Hepatic stellate cell (primary cell): ENCODE data around the gene TTYH1.
"Not testable (repeated sequence)": the region's sequence is repeated elsewhere in the genome, so short reads cannot be mapped to it uniquely, and the experiment has no call there.

ENCODE experiments used
- DNase-seq: peaks from one replicate; pipeline ENCODE4 v3.0.0; 2011; ENCODE audit warnings: low spot score

TTYH1 gene

GRCh38 chr19:54415208-54415900 is at the start of gene TTYH1:
Gene TTYH1 (plus strand): TSS chr19:54415464. CDS start chr19:54415553, 89 bp downstream.
- peak; percentile 13 for DNase-seq

- not testable (repeated sequence) for DNase-seq
These were observed 49.5 kb upstream of the TTYH1 start for GRCh38 chr19:54365798-54366197.

GRCh38 chr19:54366811-54367210 is 48.5 kb upstream of the TTYH1 start:
- DNase-seq: no peak

DNA sequence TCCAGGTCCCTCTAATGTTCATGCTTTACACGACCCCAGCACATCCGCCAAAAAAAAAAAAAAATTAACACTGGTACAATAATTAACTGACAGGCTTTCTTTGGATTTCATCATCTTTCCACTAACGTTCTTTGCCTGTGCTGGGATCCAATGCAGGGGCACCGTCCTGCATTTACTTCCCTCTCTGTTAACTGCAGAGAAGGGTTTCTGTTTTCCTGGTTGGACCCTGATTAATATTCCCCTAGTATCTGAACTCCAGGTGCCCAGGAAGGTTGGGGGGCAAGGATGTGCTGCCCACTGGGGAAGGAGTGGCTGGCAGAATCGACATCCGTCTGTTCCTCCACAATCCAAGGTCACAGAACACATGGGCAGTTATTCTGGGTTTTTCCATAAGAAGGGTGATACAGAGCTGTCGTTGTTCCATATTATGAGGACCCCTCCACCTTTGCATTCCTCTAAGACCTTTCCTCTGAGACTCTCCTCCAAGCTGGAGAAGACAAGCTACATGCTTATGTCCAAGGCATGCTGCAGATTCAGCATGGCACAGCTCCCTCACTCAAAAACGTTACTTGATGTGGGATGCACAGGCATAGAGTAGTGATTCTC is 46.1 kb upstream of the TTYH1 start:
- DNase-seq: no peak

- not testable (repeated sequence) for DNase-seq
These were observed 45.4 kb upstream of the TTYH1 start for GRCh38 chr19:54369688-54370433.

DNA sequence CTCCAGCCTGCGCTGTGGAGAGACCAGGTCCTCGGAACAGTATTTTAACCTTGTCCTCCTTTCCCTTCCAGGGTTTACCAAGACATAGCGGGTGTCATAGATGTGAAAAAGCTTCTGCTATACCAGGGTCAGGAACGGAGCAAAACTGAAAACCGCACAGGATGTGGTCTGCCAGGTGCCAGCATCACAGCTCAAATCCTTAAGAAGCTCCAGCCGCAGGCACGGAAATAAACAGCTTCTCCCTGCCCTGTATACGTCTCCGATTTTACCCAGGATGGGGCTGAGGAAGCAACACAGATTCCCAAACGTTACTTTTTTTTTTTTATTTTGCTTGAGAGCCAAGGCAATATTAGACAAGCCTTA is 44.8 kb upstream of the TTYH1 start:
- not testable (repeated sequence) for DNase-seq

DNA sequence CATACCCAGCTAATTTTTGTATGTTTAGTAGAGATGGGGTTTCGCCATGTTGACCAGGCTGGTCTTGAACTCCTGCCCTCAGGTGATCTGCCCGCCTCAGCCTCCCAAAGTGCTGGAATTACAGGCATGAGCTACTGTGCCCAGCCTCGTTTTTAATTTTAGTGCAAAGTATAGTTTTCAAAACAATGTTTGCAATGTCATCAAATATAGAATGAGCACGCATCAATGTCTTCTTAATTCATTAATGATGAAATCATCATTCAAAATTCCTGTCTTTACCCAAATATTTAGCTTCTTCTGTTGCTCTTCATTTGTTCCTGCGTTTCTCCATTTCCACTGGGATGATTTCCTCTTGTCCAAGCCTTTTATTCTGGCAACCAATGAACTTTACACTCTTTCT is 43.8 kb upstream of the TTYH1 start:
- not testable (repeated sequence) for DNase-seq

GRCh38 chr19:54373781-54374631 is 41.3 kb upstream of the TTYH1 start:
- no peak for DNase-seq

DNA sequence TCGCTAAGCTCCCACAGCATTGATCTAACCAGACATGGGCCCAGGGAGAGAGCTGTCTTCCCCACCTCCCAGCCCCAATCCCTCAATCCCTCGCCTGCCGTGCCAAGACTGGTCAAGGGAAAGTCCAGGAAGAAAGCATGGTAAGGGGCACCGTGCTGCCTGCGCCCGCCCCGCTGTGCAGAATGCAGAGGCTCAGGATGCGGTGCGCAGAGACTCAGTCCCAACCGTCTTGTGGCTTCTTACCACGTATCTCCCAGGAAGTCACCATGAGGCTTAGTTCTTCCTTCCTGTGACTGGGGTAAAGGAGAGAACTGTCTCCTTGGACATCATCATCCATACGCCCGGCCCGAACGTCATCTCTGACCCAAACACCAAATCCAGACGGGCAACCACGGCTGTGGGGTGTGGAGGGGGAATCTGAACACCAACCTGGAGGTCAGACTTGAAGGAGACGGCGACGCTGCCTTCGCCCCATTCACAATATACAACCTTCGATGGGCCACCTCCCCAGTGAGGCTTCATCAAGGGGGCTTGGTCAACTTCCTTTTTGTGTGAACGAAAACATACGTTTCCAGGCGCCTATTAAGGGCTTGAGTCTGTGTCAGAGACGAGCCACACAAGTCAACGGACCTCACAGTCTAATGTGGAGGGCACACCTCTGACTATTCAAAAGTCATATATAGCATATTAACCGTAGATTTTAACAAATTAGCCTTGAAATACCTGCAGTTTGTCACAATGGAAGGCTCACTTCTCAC is 39.9 kb upstream of the TTYH1 start:
- DNase-seq: not testable (repeated sequence)

DNA sequence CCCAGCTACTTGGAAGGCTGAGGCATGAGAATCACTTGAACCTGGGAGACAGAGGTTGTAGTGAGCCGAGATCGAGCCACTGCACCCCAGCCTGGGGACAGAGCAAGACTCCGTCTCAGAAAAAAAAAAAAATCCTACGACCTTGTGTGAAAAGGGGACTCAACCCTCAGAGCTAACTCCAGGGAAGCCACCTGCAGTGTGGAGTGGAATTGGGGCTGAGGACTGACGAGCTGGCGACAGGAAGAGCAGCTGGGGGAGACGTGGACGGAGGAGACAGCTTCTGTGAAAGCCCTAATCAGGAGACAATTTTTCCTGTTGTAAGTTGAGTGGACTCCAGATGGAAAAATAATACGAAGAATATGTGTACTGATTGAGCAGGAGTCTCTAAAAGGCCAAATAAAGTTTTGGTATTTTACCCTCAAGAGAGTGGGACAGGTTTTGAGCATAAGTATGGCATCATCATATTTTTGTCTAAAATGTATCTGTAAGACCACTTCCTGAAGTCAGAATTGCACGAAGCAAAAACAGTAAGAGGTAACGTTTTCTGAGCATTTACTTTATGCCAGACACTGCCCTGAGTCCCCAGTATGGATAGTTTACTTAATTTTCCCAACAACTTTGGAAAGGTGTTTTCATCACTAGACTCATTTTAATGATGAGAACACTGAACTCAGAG is 38.5 kb upstream of the TTYH1 start:
- no peak for DNase-seq

DNA sequence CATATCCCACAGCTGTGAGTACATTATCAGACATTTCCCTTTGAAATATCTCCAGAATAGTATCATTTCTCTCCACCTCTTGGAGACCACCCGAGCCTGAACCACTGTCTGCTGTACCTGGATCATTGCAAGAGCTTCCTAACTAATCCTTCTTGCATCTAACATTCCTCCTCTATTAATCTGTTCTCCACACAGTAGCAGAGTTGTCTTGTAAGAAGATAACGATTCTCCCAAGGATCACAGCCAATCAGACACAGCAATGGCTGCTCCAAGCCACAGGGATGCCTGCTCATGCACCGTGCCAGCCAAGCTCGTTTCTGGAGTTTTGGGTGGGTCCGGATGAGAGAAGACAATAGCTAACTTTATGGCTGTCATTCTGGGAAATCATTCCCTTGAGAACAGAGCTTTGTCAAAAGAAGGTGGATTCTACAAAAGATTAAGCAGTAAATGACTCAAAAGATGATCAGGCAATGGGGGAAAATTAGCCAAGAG is 36.0 kb upstream of the TTYH1 start:
- no peak for DNase-seq

- no peak for DNase-seq
These were observed 34.4 kb upstream of the TTYH1 start for GRCh38 chr19:54380897-54381296.

GRCh38 chr19:54382041-54382440 is 33.2 kb upstream of the TTYH1 start:
- not testable (repeated sequence) for DNase-seq

GRCh38 chr19:54383330-54383729 is 31.9 kb upstream of the TTYH1 start:
- DNase-seq: no peak

GRCh38 chr19:54387991-54388801 is 27.1 kb upstream of the TTYH1 start:
- DNase-seq: no peak

DNA sequence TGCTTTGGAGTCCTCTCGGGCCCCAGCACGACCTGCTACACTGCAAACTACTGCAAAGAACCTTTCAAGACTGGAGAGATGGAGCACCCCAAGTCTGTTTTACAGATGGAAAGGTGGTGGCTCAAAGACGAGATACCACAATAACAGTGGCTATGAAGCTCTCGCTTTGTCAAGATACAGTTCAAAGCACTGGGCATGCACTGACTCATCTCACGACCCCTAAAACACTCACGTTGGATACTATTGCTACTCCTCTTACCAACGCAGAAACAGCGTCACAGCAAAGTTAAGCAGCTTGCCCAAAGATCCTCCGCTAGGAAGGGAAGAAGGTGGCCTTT is 26.5 kb upstream of the TTYH1 start:
- no peak for DNase-seq

- no peak for DNase-seq
These were observed 25.7 kb upstream of the TTYH1 start for GRCh38 chr19:54389553-54389952.

DNA sequence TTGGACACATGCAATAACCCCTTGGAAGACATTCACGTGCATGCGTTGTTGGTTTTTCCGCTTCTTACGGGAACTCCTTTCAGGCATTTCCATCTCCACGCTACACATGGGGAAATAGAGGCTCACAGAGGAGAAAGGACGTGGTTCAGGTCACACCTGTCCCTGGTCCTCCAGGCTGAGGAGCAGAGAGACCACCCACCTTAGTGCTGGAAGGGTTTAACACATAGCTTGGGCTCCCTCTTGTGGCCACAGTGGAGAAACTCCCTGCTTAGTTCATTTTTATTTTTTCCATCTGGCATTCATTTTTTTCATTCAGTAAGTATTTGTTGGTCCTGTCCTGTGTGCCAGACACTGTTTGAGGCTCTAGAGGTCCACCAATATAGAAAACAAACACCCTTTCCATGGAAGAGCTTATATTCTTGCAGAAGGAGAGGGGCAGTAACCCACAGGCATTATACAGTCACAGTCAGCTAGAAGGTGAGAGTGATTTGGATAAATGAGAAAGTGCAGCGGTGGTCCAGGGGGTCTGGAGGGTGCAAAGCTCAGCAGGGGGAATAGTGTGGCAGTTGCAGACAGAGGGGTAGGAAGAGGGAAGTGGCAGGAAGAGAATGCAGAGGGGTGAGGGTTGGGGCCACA is 24.2 kb upstream of the TTYH1 start:
- peak; percentile 42 for DNase-seq

DNA sequence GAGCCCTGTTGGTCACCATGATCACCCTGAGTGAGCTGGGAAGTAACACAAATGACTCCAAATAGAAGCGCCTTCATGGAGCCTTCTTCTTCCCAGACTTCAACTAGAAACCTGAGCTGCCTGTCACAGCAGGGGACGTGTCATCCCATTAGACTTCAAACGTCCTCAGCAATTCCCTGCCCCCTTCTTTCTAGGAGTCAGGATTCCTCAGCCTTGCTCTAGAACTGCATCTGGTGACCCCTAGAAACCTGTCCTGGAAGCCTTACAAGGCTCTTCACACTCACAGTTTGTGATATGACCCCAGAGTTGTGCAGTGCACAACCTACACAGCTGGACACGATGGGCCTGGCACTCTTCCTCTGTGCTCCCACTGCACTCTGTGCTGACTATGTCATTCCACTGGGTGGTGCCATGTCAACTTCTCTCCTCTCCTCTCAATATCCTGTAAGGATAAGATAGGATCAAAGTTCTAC is 23.6 kb upstream of the TTYH1 start:
- DNase-seq: no peak
